Activated naive CD8-positive, alpha-beta T cell (primary cell): ENCODE data around the gene S100A3.

Experiments used
- H3K27ac Mint-ChIP-seq: one replicate; pipeline ENCODE4 v1.8.0; 2021; ENCODE audit warnings: mixed read lengths
- H3K27me3 Mint-ChIP-seq: one replicate; pipeline ENCODE4 v1.8.0; 2021; ENCODE audit warnings: mixed read lengths
- H3K36me3 Mint-ChIP-seq: one replicate; pipeline ENCODE4 v1.8.0; 2021; ENCODE audit warnings: mixed read lengths
- H3K4me1 Mint-ChIP-seq: one replicate; pipeline ENCODE4 v1.8.0; 2021; ENCODE audit warnings: low read depth, mixed read lengths
- H3K4me3 Mint-ChIP-seq: one replicate; pipeline ENCODE4 v1.8.0; 2021; ENCODE audit warnings: mild to moderate bottlenecking, mixed read lengths
- H3K9me3 Mint-ChIP-seq: one replicate; pipeline ENCODE4 v1.8.0; 2021; ENCODE audit warnings: low read depth, mixed read lengths

S100A3 gene

DNA sequence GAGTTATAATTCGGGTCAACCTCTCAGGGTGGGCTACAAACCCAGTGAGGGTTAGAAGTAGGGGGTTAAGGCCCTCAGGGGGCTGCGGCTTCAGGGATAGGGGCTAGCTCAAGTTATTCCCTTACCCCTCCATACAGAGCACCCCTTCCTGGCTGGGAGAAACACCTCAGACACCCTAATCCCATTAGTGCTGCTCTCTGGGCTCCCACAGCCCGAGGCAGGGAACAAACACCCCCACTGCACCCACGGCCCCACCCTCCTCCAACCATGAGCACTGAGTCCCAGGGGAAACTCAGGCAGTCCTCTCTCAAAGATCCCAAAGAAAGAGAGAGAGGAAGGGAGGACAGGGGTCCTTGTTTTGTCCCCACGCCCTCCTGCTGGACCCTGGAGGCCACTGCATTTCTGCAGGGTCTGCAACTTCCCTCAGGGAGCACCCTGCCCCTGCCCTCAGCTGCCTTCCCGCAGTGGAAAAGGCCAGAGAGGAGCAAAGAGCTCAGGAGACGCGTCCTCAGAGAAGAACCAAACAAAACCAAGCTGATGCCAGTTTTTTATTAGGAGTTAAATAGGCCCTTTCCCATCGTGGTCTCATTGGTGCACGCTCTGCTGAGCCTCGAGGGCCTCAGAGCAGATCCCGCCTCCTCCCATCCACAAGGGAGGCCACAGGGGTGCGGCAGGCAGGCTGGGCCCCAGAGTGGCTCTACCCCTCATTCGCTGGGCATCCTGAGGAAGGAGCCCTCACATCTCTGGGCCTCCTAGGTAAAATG is 2.1 kb downstream of the S100A3 start:
- H3K27me3 Mint-ChIP-seq: no peaks in the 10 kb centered on the region
- H3K4me1 Mint-ChIP-seq: peaks cover 51% of the 10 kb centered on the region
- H3K4me3 Mint-ChIP-seq: peak overlapping the region; percentile 32
- no peaks in the 10 kb centered on the region for H3K9me3 Mint-ChIP-seq
- no peaks in the 10 kb centered on the region for H3K36me3 Mint-ChIP-seq
- peak overlapping the region; percentile 84 for H3K27ac Mint-ChIP-seq

DNA sequence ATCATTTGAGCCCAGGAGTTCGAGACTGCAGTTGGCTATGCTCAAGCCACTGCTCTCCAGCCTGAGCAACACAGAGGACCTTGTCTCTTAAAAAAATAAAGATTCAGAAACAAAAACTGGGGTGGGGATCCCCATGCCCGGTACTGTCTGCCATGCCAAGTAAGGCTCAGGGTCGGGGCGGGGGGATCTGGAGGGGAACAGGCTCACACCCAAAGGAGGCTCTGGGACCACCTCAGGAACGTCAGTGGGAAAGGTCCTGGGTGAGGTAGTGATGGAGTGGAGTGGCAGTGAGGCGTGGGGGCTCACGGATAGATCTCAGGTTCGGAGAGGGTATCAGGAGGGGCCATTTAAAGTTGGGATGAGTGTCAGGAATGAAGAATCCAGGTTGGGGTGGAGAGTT is 2.7 kb downstream of the S100A3 start:
- Mint-ChIP-seq H3K4me1 (peaks cover 57% of the 10 kb centered on the region), H3K27ac (peak overlapping the region; percentile 96)

DNA sequence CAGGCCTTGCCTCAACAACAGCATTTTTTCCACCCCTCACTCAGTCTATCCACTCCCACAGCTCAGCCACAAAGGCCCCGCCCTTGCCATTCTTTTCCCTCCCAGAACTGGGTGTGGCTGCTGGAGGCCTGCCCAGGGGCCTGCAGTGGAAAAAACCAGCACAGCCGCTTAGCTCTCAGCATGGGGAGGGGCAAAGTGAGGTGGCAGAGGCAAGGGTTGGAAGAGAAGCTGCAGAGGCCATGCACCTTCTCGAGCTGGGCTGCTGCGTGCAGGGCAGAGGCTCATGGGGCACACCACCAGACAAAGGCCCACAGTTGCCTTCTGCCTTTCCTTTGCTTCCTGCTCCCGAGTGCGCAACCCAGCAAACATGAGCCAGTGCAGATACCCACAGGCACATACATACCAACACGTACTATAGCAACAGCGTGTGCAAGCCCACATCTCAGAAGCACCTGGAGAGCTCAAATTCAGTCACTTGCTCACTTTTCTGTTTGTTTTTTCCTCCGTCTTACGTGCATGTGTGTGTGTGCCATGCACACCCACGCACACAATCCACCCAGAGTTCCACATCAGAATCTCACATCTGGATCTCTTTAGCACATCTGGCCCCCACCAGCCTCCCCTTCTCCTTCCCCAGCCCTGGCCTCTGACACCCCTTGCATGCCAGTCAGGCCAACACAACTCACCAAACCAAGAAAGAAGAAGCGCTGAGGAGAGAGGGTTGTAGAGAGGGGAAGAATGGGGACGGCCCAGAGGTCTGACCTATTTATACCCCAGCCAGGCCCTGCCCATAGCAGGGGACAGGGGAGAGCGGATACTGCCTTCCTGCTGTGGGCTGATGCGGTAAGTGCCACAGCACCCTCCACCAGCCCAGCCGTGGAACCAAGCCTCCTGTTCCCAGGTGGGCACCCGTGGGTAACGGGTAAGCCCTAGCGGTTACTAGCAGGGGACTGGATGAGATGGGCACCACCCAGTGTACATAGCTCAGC is 3.7 kb downstream of the S100A3 start, which contains the start of gene S100A4:
Gene S100A4, minus strand, starts transcription at position 740 of the 989 bp plus-strand sequence. CDS start 1,012 bp downstream, outside the sequence.
- peak within 1 kb of the TSS; percentile 96 for H3K27ac Mint-ChIP-seq
- peak within 1 kb of the TSS; percentile 85 for H3K4me3 Mint-ChIP-seq

More for the DNA sequence above, 2.7 kb downstream of the S100A3 start:
- Mint-ChIP-seq H3K36me3 (no peaks in the 10 kb centered on the region), H3K9me3 (no peaks in the 10 kb centered on the region), H3K4me3 (peak overlapping the region; percentile 32), H3K27me3 (no peaks in the 10 kb centered on the region)

DNA sequence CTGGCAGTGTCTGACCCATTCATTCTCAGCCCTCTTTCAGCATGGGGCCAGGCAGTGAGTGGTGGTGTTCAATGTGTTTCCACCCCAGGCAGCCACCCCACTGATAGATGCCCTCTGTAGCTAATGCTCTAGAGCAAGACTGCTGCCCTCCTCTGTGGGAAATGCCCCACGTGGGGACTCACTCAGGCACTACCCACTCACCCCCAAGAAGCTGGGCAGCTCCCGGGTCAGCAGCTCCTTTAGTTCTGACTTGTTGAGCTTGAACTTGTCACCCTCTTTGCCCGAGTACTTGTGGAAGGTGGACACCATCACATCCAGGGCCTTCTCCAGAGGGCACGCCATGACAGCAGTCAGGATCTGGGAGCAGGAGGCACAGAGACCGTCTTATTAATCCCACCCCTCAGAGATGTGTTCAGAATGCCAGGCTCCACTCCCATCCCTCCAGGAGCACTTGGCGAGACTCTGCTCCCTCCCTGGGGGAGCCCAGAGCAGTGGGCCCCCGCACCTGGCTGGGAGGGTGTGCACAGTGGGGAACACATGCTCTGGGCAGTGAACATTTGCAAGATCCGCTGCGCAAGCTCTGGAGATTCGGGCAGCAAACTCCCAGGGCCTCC is 4.5 kb downstream of the S100A3 start:
- peaks cover under 1% of the 10 kb centered on the region for H3K36me3 Mint-ChIP-seq
- peaks cover 75% of the 10 kb centered on the region for H3K4me1 Mint-ChIP-seq
- peak overlapping the region; percentile 96 for H3K27ac Mint-ChIP-seq
- no peaks in the 10 kb centered on the region for H3K9me3 Mint-ChIP-seq
- no peaks in the 10 kb centered on the region for H3K27me3 Mint-ChIP-seq
- peak overlapping the region; percentile 85 for H3K4me3 Mint-ChIP-seq

More for the DNA sequence above, 3.7 kb downstream of the S100A3 start, which contains the start of gene S100A4:
- Mint-ChIP-seq H3K9me3 (no peaks in the 10 kb centered on the region), H3K36me3 (no peaks in the 10 kb centered on the region), H3K4me1 (peaks cover 67% of the 10 kb centered on the region), H3K27me3 (no peaks in the 10 kb centered on the region)

DNA sequence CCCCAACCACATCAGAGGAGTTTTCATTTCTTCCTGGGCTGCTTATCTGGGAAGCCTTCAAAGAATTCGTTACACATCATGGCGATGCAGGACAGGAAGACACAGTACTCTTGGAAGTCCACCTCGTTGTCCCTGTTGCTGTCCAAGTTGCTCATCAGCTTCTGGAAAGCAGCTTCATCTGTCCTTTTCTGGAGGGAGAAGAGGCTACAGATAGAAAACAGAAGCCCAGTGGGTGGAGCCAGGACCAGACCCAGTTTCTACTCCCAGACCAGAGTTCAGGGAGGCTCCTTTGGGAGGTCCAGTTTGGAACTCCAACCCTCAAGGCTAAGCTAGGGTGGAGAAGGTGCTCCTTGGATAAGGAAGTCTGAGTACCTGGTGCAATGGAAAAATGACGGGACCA is 5.3 kb downstream of the S100A3 start:
- H3K27ac Mint-ChIP-seq: peak overlapping the region; percentile 96
- peaks cover 2% of the 10 kb centered on the region for H3K36me3 Mint-ChIP-seq
- no peaks in the 10 kb centered on the region for H3K9me3 Mint-ChIP-seq
- no peaks in the 10 kb centered on the region for H3K27me3 Mint-ChIP-seq
- H3K4me3 Mint-ChIP-seq: peak overlapping the region; percentile 85
- peaks cover 77% of the 10 kb centered on the region for H3K4me1 Mint-ChIP-seq

DNA sequence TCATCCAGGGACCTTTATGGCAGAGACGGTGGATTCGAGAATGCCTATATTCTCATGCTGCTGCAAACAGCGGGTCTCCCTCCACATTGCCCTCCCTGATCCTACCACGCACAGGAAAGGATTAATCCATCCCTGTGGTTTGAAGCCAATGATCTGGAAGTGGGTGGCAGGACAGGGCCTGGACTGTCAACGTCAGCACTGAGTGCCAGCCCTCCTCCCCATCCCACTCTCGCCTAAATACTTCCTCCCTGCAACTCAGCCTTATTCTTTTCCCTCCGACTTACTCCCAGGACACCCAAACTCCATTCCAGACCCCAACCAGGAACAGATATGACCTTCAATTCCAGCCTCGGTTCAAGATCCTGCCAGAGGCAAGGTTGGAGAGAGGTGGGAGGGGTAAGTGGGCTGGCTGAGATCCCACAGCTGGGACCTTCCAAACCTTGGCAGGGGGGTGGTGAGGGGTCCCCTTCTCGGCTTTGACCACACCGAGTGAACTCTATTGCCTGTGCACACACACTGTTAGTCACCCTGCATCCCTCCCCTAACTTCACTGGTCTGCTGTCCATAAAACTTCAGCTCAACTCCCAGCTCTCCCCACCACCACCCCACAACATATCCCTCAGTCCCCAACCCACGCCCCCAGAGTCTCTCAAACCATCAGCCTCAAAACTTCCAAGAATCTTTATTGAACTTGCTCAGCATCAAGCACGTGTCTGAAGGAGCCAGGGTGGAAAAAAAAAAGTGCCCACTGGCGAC is 5.9 kb downstream of the S100A3 start:
- H3K4me3 Mint-ChIP-seq: peak overlapping the region; percentile 85

DNA sequence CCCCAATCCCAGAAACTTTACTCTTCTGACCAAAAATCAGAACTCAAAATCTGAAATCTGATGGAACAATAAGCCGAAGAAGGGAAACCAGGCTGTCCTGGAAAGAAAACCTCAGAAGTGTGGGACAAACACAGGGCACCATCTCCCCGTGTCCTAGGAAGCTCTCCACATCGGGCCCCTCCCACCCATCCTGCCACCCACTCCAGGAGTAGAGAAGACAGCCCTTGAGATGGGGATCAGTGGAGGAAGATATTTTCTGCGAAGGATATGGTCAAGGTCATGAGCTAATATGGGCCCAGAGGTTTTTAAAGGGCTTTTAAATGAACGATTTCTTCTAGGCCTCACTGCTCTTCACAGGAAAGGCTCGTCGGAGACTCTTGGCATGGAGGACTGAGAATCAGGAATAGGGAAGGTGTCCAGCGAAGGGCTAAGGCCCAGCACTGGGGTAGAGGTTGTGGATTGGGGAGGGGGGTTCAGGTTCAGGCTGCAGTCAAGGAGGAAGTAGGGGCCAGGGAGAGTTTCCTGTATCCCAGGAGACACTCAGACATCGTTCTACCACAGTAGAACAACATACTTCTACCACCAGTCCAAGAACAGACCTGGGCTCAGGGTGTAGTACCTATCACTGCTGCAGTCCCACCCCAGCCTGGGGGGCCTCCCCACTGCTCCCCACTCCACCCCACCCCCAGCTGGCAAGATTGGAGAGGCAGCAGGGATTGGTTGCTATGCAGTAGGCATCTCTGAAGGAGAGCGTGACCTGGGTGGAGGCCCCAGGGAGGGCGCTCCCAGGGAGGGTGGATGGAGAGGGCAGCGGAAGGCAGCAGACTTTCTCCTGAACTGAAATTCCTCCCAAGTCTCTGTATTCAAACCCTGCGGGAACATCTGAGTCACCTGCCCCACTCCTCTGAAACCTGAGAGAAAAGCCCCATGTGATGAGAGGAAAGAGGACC is 7.1 kb downstream of the S100A3 start:
- H3K27ac Mint-ChIP-seq: peak overlapping the region; percentile 96
- peak overlapping the region; percentile 62 for H3K4me3 Mint-ChIP-seq
- peaks cover 2% of the 10 kb centered on the region for H3K36me3 Mint-ChIP-seq
- H3K27me3 Mint-ChIP-seq: no peaks in the 10 kb centered on the region
- H3K4me1 Mint-ChIP-seq: peaks cover 86% of the 10 kb centered on the region
- H3K9me3 Mint-ChIP-seq: no peaks in the 10 kb centered on the region

More for the DNA sequence above, 5.9 kb downstream of the S100A3 start:
- Mint-ChIP-seq H3K27ac (peak overlapping the region; percentile 96), H3K4me1 (peaks cover 78% of the 10 kb centered on the region), H3K9me3 (no peaks in the 10 kb centered on the region), H3K27me3 (no peaks in the 10 kb centered on the region), H3K36me3 (peaks cover 2% of the 10 kb centered on the region)

DNA sequence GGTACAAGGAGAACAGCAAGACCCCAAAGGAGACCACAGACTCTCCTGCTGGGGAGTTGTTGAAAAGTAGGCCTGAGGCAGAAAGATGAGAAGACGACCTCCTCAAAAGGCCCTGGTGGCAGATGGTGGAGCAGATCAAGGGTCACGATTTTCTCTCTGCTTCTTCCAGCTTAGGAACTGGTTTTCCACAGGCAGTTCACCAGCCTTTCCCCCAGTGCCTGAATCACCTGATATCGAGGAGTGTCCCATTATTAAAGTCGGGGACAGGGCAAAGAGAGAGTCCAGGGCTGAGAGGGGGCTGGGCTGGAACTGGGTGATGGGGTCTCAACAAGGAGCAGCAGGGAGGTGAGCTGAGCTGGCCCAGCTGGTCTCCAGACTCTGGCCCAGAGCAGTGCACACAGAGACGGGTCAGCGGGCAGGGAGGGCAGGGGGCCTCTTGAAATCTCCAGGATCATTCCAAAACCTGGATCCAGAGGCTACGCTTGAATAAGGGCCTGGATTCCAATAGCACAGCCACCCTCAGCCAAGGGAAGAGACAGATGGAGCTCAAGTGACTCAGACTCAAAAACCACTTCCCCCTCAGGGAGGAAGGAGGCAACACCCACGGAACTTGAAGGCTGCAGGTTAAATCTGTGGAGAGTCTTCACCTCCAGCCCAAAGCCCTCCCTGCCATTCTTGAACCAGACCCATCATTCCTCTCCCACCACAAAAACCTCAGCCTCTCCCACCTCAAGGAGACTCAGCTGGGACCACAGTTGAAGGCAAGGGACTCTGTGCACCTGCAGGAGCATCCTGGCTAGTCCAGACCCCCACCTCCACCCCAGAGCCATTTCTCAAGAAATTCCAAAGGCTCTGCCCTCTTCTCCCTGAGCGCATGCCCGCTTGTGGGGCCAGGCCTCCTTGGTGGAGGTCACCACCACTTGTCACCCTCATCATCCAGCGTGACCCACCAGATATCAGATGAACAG is 8.4 kb downstream of the S100A3 start, which contains the start of gene S100A5:
Gene S100A5, minus strand, starts transcription at position 541 of the 968 bp plus-strand sequence. CDS start 743 bp downstream, outside the sequence.
- peak within 1 kb of the TSS; percentile 62 for H3K4me3 Mint-ChIP-seq
- H3K36me3 Mint-ChIP-seq: peaks cover 2% of the 10 kb centered on the region
- peak within 1 kb of the TSS; percentile 96 for H3K27ac Mint-ChIP-seq
- peaks cover 85% of the 10 kb centered on the region for H3K4me1 Mint-ChIP-seq
- H3K9me3 Mint-ChIP-seq: no peaks in the 10 kb centered on the region
- no peaks in the 10 kb centered on the region for H3K27me3 Mint-ChIP-seq

DNA sequence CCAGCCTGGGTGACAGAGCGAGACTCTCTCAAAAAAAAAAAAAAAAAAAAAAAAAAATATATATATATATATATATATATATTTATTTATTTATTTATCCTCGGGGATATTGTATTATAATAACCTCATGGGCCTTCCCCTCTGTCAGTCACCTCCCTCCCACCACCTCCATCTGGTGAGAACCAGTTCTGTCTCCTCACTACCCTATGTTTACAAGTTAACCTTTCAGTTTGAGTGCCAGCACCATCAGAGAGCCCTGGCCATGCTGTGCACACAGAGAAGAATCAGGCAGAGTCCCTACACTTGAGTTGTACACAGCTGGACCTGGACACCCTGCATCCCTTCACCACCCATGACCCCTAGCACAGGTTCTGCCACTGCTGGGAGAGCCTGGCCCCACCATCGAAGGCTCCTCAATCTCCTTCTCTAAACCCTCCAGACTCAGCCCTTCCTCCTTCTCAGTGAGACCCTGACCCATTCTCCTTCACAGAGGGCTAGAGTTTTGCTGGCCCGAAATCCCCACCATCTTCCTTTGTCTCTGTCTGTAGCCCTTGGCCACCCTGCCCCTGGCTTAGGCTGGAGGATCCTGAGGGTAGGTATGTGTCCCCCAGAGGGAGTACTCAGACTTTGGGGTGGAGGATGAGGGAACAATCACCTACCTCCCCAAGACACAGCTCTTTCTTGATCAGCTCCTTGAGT is 9.5 kb downstream of the S100A3 start:
- peak overlapping the region; percentile 96 for H3K27ac Mint-ChIP-seq
- peaks cover 2% of the 10 kb centered on the region for H3K36me3 Mint-ChIP-seq
- H3K9me3 Mint-ChIP-seq: no peaks in the 10 kb centered on the region
- no peaks in the 10 kb centered on the region for H3K27me3 Mint-ChIP-seq
- H3K4me1 Mint-ChIP-seq: peaks cover 84% of the 10 kb centered on the region
- no peak overlapping the region for H3K4me3 Mint-ChIP-seq

DNA sequence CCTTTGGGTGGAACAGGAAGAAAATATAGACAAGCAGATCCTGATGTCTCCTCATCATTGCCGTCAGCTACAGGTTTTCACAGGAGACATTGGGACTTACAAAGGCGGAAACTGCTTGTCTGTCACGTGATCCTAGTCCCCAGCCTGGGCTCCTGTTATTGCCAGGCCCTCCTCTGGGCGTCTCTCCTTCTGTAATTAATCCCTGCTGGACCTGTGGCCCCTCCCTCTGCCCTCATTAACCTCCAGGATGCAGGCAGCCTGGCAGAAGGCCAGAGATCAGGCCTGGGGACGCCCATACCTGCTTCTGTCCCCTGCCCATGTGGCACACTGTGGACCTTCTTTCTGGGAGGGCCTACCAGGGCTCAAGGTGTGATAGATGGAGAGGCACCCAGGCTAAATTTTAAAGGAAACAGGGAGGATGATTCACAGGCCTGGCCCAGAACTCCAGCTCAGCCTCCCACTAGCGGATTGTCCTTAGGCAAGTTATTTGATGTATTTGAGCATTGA is 10.7 kb downstream of the S100A3 start:
- Mint-ChIP-seq H3K9me3 (no peaks in the 10 kb centered on the region), H3K36me3 (peaks cover 2% of the 10 kb centered on the region), H3K4me1 (peaks cover 84% of the 10 kb centered on the region), H3K4me3 (peak overlapping the region; percentile 42), H3K27ac (peak overlapping the region; percentile 58), H3K27me3 (no peaks in the 10 kb centered on the region)

DNA sequence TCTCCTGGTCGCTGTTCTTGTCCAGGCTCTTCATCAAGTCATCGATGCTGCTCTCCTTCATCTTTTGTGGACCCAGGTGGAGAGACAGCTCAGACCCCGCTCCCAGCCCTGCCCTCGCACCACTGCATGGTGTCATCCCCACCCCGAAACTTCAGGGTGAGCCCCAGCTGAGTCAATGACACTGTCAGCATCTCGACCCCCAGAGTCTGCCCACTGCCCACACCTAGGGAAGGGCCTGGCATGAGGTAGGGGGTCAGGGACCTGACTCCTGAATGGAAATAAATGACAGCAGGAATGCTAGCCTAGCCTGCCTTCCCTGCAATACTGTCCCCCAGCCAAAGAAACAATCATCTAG is 11.7 kb downstream of the S100A3 start:
- no peaks in the 10 kb centered on the region for H3K9me3 Mint-ChIP-seq
- H3K4me3 Mint-ChIP-seq: peak overlapping the region; percentile 40
- peaks cover 84% of the 10 kb centered on the region for H3K4me1 Mint-ChIP-seq
- H3K27ac Mint-ChIP-seq: peak overlapping the region; percentile 64
- H3K27me3 Mint-ChIP-seq: no peaks in the 10 kb centered on the region
- peaks cover 2% of the 10 kb centered on the region for H3K36me3 Mint-ChIP-seq
